ENCODE data around the gene CAMKMT.

Gene CAMKMT

DNA sequence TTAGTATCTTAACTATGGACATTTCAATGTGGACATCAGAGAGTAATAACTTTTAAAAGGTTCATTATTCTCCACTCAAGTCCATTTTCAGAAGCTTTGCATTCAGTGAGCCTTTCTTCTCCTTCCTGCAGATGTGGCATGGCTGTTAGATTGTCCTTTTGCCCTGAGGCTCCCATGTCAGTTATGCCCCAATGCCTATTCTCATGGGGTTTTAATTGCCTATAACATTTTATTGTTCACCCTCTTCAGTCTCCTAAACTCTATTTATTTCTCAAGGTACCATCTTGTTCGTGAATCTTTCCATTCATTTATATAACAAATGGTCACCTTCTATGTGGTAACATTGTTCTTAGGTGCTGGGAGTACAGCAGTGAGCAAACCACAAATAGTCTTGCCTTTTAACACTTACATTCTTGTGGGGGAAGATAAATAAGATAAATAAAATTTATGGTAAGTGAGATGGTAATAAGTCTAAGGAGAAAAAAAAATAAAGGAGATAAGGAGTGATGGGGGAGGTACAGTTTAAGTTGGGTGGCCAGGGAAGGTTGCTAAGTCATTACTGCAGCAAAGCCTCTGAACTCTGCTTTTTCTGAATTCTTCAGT lies 301.8 kb downstream of the CAMKMT start:
- no peak for DNase-seq

GRCh38 chr2:44668336-44668735 lies 306.6 kb downstream of the CAMKMT start:
- DNase-seq: no peak

- DNase-seq: no peak
Observed at GRCh38 chr2:44671276-44671675, 309.5 kb downstream of the CAMKMT start.

- DNase-seq: no peak
Observed at GRCh38 chr2:44671916-44672315, 310.2 kb downstream of the CAMKMT start.

GRCh38 chr2:44672431-44672830 lies 310.7 kb downstream of the CAMKMT start:
- no peak for DNase-seq

GRCh38 chr2:44674473-44675284 lies 312.9 kb downstream of the CAMKMT start:
- no peak for DNase-seq

DNA sequence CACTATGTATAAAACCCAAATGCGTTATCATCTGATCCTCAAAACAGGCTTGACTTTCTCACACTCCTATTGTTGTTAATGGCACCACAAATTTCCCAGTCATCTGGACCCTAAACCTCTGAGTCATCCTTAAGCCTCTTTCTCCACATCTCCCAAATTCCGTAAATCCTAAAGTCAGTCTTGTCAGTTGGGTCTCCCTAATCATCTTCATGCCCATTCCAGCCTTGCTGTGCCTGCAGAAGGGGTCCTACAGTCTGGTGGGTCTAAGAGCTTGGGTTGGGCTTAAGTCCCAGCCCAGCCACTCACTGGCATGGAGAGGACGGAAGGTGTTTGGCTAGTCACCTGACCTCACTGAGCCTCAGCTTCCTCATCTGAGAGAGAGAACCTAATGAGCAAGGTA lies 314.6 kb downstream of the CAMKMT start:
- no peak for DNase-seq

DNA sequence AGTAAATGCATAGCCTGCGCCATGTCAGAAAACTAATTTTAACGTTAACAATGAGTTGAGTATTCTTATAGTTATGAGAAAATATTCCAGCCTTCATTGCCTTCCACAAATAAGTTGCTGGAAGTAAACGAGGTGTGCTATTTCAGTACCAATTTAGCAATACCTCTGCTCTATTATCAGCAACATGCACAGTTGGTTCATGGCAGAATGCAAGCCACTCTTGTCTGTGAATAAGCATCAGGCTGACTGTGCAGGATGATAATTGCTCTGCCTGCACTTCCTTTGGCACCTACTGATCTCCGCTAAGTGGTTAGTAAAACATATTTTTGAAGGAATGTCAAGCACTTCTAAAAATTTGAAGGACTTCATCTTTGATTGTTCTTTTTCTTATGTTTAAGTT lies 317.8 kb downstream of the CAMKMT start:
- no peak for DNase-seq

DNA sequence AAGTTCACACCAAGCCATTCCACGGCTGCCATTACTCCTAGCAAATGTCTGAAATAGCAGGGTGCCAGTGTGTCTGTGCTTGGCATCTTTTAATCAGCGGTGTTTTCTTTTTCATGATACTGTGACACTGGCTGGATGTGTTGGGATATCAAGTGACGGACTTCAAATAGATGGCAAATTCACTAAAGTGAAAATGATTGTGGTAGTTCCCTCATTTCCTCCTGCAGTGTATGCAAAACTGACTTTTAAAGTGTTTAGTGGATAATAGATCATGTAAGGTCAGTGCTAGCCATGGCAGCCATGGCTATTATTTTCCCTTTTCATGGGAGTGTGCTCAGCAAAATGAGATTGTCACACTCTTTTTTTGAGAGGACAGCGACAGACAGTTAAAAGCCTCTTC lies 318.2 kb downstream of the CAMKMT start:
- DNase-seq: no peak

DNA sequence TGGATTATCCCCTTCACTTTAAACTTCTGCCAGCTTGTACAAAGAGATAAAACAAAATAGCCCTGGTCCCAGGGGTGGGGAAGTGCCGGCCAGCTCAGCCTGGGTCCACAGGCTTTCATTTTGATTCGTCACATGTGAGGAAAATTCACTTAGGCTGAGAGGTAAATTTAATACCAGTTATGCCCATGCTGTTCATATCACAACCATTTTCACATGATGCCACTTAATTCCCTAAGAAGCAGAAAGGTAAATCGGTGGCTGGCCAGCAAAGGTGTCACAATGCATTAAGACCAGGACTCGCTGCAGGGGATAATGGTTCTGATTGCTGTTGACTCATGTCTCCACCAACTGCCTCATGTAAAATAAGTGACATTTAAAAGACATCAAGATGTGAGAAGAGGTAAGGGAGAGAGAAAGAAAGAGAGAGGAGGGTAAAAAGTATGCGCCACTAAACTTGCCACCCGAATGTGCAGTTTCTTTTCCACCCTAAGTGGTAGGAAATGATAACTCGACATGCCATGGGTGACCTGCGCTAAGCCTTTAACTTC lies 318.8 kb downstream of the CAMKMT start:
- DNase-seq: no peak

- peak; percentile 83 for DNase-seq
Observed at GRCh38 chr2:44680983-44681531, 319.3 kb downstream of the CAMKMT start.

GRCh38 chr2:44682459-44682858 lies 320.7 kb downstream of the CAMKMT start:
- no peak for DNase-seq

DNA sequence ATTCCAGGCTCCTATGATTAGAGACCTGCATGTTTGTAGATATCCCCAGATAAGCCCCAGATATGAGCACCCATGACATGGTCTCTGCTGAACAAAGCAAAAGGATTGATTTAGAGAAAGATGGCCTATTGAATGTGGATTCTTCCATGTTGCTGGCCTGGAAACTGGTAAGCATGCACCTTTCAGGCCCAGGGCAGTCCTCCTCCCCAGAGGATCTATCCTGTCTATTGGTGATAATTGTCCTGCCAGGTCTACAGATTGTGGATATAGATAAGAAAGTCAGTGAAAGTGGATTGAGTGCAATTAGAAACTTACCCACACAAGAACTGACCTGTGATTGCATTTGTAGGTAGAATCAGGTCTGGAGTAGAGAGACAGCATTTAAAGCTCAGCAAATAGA lies 322.8 kb downstream of the CAMKMT start:
- DNase-seq: no peak

- no peak for DNase-seq
Observed at GRCh38 chr2:44686561-44686960, 324.8 kb downstream of the CAMKMT start.

DNA sequence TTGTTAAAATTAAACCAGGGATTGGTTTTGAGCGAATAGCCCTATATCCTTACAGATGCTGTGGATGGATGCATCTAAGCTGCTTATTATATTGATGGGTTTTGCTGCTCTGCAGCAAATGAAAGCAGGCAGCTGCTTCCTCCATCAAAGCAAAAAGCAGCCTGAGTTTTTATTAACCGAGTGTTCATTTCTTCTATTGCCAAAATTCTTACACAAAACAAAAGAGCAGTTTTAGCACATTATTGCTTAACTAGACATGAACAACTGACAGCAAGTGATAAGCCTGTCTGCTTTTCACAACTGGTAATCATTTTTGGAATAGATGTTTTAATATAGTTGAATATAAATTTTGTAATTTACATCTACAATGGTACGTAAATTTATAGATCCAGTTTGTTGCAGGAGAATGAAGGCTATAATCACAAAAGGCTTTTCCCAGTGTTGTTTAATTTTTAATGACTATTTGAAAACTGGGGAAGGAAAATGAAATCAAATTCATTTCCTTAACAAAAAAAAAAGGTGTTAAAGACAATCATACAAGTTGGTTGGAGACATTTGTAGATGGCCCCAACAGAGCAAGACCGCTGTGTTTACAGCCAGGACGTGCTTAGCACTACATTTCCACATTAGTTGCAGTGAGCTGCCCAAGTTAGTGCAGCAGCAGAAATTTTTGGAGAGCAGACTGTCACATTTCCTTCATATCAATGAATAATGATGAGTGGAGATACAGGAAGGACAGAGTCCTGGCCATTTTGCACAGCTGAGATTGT lies 326.1 kb downstream of the CAMKMT start:
- DNase-seq: no peak

DNA sequence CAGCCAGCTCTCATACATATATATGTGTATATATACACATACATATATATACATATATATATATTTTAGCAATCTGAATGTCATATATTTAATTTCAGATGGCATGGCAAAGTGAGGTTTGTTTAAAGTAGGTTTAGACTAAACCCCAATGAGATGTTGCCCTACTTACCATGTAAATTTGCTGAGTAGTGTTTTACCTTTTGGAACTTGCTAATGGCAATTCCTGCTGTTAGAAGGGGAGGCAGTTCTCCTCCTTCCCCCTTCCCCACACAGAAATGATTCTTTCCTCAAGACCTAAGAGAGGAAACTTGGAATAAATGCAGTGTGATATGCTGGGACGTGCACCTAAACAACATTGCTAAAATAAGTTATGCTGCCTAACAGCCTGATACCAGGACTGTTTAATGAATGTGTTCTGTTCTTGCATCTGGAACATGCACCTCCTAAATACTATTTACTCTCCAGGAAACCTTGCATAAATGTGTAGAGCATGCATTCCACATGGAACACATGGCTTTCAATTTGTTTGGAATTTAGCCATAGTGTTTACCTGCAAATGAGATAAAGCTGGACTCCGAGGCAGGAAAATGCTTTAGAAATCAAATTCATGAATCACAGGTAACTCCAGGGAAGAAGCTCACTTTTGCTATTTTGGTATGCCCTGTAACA lies 326.8 kb downstream of the CAMKMT start:
- no peak for DNase-seq

DNA sequence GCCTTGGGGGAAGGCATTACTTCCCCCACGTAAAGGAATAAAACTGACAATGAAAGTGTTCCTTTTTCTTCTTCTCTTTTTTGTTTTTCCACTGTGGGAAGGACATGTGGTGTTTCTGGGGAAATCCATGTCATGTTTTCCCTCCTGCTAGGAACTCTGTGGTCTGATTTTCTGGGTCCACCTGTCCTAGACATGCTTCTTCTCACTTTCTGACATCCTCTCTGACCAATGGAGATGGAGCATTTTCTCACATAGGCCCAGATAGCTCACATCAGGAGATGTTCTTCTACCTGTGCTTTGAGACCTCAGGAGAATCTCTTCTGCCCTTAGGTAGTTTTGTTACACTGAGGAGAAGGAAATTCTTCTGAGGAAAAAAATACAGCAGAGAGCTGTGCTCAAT lies 327.8 kb downstream of the CAMKMT start:
- no peak for DNase-seq

DNA sequence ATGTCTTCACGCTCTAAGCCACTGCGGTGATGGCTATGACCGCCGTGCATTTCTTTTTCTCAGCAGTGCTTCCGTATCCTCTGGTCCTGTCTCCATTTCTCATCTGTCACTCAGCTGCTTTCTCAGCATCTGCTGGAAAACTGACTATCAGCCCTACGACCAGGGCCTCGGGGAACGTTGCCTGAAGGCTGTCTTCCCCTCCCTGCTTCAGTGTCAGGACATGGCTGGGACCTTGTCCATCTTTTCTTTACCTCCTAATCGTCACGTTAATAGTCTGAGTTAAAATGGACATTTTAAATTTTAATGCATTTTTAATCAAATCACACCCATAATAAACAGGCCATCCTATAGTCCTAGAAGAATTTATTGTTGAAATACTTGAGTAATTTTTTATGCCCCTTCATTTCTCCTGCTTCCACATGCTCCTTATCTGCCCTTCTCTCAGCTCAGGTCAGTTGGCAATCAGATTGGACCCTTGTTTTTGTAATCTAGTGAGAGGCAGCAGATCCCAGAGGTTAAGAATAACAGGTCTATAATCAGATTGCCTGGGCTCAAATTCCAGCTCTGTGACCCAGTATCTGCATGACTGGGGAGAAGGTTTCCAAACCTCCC lies 329.5 kb downstream of the CAMKMT start:
- DNase-seq: no peak

GRCh38 chr2:44692821-44693220 lies 331.1 kb downstream of the CAMKMT start:
- DNase-seq: no peak

- DNase-seq: no peak
Observed at GRCh38 chr2:44700824-44701223, 339.1 kb downstream of the CAMKMT start.

DNA sequence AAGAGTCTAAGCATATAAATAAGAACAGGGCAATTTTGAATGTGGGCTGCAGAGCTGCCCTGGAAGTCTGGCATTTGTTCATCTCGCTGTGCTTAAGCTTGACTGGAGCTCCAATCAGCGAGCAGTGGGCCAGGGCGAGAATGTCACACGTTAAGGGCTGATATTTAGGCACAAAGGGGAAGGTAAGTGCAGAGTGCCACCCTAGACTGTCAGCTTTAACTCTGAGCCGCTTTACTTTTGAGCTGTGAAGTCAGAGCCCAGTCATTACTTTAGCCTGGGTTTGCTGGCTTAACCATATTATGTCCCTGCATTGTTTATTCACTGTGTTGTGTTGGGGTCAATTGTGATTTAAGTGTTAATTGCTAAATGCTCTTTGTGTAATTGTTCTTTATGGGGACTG lies 343.6 kb downstream of the CAMKMT start:
- no peak for DNase-seq

DNA sequence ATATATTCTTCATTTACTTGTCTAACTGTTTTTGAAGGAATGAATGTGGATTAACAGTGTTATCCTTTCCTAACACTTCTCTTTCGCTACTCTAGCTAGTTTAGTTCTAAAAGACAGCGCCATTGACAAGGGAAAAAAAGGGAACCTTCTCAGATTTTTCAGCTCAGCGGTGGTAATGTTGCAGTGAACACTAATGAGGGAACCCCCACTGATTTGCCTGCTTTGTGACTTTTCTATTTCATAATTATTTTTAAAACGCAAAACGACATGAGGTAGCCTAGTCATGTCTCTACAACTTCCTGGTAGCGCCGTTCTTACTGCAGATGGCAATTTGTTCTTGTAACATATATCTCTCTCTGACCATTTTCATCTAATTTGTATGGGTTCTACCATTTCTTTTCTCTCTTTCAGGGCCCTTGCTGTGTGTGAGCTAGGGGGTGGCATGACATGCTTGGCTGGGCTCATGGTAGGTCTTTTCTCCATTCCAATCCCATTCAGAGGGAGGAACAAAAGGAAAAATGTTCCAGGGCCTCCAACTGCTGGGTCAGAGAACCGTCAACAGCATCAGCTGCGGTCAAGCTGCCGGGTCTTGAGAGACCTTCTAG lies 344.2 kb downstream of the CAMKMT start:
- no peak for DNase-seq

Measured in NCI-H1694 treated with DMSO at 0.1 percent for 48 hours (cell line).